ENCODE results near the gene TM7SF3. TPM values are rescaled to one million over a fixed set of nuclear protein-coding genes. Genes with fewer than 3 reads are reported as not detected.

Gene TM7SF3
- total RNA-seq, 4 donors from 2014 or later, result 32.8 to 70.6 (median 47.4) TPM

GRCh38 chr12:26936559-26937442 is 77.4 kb downstream of the TM7SF3 start:
- intact Hi-C loops (cut with DNase I; ENCODE audit: low total_unique reads), result loop anchor here (5.0 kb wide), 1 partner anchor 76 kb away; the partner anchor contains the start of gene TM7SF3
- no peak for DNase-seq
- Histone ChIP-seq H3K4me3 (peak overlapping the region; percentile 73 to 98), H3K27me3 (no peaks in the 10 kb centered on the region), H3K36me3 (no peaks in the 10 kb centered on the region), H3K4me1 (no peaks in the 10 kb centered on the region), H3K27ac (peak overlapping the region; percentile 98 to 99), H3K9me3 (no peaks in the 10 kb centered on the region)
- TF ChIP-seq CTCF (IDR thresholded peaks at IDR 0.05), result no peak
- TF ChIP-seq POLR2A (IDR thresholded peaks at IDR 0.05), result no peak

- Histone ChIP-seq H3K4me3 (no peak overlapping the region), H3K4me1 (no peaks in the 10 kb centered on the region), H3K27me3 (no peaks in the 10 kb centered on the region), H3K36me3 (no peaks in the 10 kb centered on the region), H3K27ac (no peak overlapping the region), H3K9me3 (no peaks in the 10 kb centered on the region)
- TF ChIP-seq CTCF (IDR thresholded peaks at IDR 0.05), result no peak
- no peak for TF ChIP-seq POLR2A (IDR thresholded peaks at IDR 0.05)
- intact Hi-C loops (cut with DNase I; ENCODE audit: low total_unique reads), result loop anchor here (5.0 kb wide), 1 partner anchor 76 kb away; the partner anchor contains the start of gene TM7SF3
- DNase-seq, result no peak
Observed at GRCh38 chr12:26935636-26936378, 78.4 kb downstream of the TM7SF3 start.

GRCh38 chr12:26929590-26929989 is 84.6 kb downstream of the TM7SF3 start:
- TF ChIP-seq POLR2A (IDR thresholded peaks at IDR 0.05), result no peak
- no peak for TF ChIP-seq CTCF (IDR thresholded peaks at IDR 0.05)
- no peaks in the 10 kb centered on the region for H3K36me3 ChIP-seq
- no peak for DNase-seq
- H3K9me3 ChIP-seq, result no peaks in the 10 kb centered on the region
- intact Hi-C loops (cut with DNase I; ENCODE audit: low total_unique reads), result no loop called here
- H3K27ac ChIP-seq, result no peak overlapping the region
- no peaks in the 10 kb centered on the region for H3K27me3 ChIP-seq
- H3K4me1 ChIP-seq, result no peaks in the 10 kb centered on the region
- no peak overlapping the region for H3K4me3 ChIP-seq

DNA sequence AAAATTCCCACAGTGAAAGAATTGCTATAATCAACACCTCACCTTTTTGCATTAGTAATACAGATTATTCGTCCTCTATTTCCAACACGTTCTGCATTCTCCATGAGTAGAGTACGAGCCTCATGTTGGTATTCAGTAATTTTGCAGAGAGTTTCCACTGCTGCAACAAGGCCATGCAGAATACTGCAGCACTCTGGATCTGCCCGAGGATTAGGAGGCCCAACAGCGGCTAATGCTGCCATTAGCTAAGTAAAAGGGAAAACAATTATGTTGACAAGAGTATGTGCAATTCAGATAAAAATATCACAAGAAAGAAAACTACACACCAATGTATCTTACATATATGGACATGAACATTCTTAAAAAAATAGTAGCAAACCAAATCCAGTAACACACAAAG is 85.5 kb downstream of the TM7SF3 start:
- H3K9me3 ChIP-seq, result no peaks in the 10 kb centered on the region
- no peak for DNase-seq
- H3K27me3 ChIP-seq, result no peaks in the 10 kb centered on the region
- no peaks in the 10 kb centered on the region for H3K36me3 ChIP-seq
- no peaks in the 10 kb centered on the region for H3K4me1 ChIP-seq
- no peak overlapping the region for H3K4me3 ChIP-seq
- H3K27ac ChIP-seq, result no peak overlapping the region
- no peak for TF ChIP-seq CTCF (IDR thresholded peaks at IDR 0.05)
- TF ChIP-seq POLR2A (IDR thresholded peaks at IDR 0.05), result no peak
- intact Hi-C loops (cut with DNase I; ENCODE audit: low total_unique reads), result no loop called here

Other genes starting within 250 kb of the TM7SF3 start
- gene ITPR2, start 181.2 kb downstream of the TM7SF3 start, total RNA-seq, result 100 to 1,000 TPM in 1 of 4 donors, 10 to 100 TPM in 3; 53.5 to 271 (median 60.4) TPM
- gene INTS13, start 76.4 kb downstream of the TM7SF3 start, total RNA-seq, result 10 to 100 TPM; 13.8 to 37.9 (median 26.8) TPM
- 100 to 1,000 TPM in 3 of 4 donors, 10 to 100 TPM in 1; 83.0 to 222 (median 112) TPM for gene FGFR1OP2, start 75.9 kb downstream of the TM7SF3 start, total RNA-seq
- 100 to 1,000 TPM in 1 of 4 donors, 10 to 100 TPM in 3; 30.0 to 214 (median 91.4) TPM for gene MED21, start 8.2 kb upstream of the TM7SF3 start, total RNA-seq
- not detected for gene C12orf71, start 68.2 kb upstream of the TM7SF3 start, total RNA-seq
- gene STK38L, start 229.9 kb upstream of the TM7SF3 start, total RNA-seq, result 10 to 100 TPM; 26.9 to 69.3 (median 49.9) TPM